ENCODE results near the gene FSIP1.

FSIP1 gene

DNA sequence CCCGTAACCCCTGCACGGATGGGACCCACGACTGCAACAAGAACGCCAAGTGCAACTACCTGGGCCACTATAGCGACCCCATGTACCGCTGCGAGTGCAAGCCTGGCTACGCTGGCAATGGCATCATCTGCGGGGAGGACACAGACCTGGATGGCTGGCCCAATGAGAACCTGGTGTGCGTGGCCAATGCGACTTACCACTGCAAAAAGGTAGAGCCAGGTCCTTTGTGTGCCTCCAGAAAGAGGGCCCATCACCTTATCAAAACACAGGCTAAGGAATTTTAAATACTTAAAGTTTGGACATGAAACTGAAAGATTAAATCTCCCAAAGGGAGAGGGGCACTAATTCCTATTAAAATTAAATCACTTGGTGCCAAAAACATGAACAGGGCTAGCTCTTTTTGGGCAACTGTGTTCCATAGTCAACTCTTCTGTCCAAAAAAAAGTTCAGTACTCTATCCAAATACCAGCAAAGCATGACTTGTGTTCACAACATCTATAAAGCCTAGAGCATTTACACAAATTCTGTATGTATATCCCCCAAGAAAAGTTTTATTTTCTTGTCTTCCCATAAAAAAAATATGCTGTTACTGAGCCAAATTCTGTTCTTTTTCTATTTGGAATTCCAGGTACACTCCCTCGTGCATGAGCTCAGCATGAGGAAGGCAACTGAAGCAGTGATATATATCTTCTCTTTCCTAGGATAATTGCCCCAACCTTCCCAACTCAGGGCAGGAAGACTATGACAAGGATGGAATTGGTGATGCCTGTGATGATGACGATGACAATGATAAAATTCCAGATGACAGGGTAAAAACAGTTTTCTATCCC is 192.6 kb downstream of the FSIP1 start:
- no peak for DNase-seq

DNA sequence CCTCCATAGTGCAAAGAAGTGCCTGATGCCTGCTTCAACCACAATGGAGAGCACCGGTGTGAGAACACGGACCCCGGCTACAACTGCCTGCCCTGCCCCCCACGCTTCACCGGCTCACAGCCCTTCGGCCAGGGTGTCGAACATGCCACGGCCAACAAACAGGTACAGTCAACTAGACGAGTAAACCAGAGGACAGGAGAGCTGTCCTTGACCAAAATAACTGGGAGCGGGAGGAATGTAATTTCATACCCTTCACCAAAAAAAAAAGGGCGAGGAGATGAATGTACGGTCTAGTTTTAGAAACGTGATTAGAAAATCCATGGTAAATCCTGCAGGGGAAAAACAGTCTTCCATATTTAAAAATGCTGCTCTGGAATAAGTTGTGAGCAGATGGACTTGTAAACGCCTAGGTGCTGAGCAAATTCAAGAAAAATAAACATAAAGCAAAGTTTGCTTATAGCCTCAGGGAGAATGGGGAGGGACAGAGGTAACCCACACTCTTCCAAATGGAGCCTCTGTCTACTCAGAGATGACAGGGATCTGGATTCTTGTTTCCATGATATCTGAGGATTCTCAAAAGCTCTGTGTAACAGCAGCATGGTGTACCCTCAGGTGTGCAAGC is 193.3 kb downstream of the FSIP1 start:
- no peak for DNase-seq

DNA sequence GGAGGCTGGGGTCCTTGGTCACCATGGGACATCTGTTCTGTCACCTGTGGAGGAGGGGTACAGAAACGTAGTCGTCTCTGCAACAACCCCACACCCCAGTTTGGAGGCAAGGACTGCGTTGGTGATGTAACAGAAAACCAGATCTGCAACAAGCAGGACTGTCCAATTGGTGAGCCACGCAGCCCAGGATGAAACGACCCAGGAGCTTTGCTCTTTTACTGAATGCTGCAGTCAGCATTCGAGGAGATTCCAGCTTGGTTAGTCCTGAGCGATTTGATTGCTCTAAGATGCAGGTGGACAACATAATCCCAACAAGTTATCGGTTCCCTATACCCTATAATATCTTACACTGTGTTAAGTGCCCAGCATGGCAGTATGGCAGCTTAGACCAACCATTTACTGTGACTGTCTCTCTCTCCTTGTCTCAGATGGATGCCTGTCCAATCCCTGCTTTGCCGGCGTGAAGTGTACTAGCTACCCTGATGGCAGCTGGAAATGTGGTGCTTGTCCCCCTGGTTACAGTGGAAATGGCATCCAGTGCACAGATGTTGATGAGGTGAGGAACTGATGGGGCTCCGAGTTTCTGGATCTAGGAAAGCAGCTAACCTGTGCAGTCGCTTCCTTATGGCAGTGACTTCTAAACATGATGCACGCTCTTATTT is 194.0 kb downstream of the FSIP1 start:
- no peak for DNase-seq

DNA sequence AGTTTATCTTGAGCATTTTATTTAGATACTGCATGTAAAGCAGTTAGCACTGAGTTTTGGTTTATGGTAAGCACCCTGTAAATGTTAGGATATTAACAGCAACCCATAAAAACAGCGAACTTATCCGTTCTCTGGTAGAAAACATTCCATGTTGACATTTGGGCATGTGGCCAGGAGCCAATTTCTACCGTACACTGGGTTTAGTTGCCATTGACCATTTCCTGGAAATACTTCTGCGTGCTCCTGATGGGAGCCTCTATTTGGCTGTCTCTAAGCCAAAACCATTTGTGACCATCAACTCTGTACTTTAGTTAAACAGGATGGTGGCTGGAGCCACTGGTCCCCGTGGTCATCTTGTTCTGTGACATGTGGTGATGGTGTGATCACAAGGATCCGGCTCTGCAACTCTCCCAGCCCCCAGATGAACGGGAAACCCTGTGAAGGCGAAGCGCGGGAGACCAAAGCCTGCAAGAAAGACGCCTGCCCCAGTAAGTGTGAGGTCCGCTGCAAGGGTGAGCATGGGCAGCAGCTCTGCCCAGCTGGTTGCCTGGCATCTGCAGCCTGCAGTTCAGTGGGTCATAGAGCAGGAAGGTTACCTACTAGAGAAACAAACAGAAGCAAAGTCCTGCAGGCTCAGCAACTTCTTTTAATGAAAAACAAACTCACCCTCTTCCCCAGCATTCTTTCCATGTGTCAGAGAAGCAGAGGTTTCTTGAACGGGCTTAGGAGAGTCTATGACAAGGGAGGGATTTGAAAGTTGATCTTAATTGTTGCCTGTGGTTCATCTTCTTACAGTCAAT is 194.7 kb downstream of the FSIP1 start:
- DNase-seq = no peak

DNA sequence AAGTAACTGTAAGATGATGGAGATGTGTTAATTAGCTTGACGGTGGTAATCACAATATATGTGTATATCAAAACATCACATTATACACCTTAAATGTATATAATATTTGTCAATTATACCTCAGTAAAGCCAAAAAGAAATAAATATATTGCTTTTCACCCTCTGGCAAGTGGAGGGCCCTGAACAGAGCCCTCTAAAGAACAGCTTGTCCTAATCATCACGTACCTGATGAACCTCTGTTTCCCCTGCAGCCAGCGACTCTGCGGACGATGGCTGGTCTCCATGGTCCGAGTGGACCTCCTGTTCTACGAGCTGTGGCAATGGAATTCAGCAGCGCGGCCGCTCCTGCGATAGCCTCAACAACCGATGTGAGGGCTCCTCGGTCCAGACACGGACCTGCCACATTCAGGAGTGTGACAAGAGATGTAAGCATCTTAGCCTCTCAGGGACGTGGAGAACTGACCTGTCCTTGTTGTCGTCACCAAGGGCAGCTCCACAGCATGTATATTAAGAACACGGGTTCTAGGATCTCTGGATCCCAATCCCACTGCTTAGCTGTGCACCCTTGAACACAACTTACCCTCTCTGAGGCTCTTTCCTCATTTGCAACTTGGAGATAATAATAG is 195.4 kb downstream of the FSIP1 start:
- no peak for DNase-seq

DNA sequence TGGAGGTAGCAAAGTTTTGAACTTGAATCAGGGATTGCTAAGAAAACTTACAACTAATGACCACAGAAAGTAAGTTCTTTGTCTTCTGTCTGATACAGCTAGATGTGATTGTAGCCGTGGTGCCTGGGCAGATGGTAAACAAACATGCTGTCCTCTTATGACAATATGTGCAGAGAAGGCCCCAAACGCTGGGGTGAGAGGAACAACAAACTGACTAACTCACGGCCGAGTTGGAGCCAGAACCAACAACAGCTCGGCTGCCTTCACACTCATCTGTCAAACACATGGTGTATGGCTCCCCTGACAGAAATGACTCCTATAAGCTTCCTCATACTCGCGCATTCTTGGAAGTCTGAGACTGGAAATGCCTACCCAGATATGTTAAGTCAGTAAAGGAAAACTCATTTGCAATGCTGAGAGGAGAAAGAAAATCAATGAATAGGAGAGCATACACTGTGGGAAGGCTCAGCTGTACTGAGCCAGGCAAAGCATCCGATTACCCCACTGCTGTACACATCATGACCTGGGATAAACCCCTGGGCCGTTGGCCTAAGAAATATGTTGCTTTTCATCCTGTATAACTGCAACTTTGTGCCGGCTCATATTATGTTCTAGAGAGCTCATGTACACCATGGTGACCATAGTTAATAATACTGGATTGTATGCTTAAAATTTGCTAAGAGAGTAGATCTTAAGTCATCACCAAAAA is 196.1 kb downstream of the FSIP1 start:
- no peak for DNase-seq

DNA sequence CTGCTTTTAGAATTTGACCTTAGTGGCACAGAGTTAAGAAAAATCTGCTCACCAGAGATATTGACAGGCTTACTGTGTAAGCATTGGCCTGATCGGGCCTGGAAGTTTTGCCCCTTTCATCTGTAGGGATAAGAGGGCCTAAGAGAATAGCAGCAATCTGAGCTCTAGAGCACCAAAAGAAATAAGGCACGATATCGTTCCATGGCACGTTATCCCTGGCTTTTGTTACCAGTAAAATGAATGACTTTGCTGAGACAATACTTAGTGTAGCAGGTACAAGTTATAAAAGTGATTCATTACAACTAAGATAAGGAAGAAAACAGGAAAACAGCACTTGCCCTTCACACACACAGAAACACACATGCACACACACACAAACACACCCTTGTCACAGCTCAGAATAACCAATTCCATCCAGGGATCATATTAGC is 196.8 kb downstream of the FSIP1 start:
- DNase-seq = no peak

DNA sequence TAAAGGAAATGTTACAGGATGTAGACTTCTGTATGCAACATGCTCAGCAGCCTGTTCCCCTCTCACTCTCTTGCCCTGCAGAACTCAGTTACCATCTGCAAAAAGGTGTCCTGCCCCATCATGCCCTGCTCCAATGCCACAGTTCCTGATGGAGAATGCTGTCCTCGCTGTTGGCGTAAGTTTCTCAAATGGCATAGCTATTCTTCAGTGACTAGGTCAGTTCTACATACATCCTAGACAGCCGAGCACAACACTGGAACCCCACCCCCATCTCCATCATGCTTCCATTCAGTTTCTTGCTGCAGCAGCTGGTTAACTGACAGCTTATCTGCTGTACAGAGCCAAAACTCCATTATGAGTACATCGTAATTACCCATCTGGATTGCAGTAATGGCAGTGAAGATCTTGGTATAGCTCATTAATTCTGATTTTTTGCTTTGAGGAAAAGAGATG is 197.2 kb downstream of the FSIP1 start:
- no peak for DNase-seq

DNA sequence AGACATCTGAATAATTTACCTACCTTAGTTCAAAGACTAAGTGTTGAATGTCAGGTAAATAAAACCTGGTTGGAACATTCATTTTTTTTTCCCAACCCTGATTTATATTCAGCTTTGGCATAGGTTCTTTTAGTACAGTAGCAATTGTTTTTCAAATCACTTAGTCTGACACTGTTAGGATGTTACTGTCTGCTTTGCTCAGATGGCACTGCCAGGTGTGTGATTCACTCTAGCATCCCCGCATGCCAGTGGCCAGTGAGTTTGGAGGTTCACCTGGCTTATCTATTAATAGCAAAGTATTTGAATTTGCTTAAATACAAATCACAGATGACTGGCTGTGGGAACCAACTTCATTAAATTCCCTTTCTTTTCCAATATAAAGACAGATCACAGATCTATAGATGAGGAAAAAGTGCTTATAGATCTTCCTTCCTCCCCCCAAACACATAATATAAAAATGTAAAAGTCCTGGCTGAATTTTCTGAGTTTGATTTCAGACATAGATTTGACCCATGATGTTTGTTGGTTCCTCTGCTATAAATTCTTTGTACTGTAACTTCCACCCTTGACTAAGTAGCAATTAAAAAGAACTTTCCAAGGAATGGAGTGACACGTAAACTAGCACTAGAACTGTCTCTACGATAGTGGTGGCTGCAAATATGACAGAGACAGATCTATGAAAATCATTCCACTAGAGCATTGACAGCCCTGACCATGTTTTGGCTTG is 197.8 kb downstream of the FSIP1 start:
- DNase-seq = no peak

DNA sequence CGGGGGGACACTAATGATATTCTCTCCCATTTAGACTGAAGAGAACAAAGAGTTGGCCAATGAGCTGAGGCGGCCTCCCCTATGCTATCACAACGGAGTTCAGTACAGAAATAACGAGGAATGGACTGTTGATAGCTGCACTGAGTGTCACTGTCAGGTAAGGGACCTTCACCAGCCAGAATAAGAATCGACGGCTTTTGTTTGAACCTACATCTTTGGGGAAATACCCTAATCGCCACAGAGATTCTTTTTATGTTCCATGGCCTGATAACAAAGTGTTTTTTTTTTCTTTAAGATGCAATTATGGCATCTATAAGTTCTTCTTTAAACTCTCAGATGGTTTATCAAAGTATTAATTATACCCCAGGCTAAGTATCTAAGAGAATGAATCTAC is 198.4 kb downstream of the FSIP1 start:
- no peak for DNase-seq

DNA sequence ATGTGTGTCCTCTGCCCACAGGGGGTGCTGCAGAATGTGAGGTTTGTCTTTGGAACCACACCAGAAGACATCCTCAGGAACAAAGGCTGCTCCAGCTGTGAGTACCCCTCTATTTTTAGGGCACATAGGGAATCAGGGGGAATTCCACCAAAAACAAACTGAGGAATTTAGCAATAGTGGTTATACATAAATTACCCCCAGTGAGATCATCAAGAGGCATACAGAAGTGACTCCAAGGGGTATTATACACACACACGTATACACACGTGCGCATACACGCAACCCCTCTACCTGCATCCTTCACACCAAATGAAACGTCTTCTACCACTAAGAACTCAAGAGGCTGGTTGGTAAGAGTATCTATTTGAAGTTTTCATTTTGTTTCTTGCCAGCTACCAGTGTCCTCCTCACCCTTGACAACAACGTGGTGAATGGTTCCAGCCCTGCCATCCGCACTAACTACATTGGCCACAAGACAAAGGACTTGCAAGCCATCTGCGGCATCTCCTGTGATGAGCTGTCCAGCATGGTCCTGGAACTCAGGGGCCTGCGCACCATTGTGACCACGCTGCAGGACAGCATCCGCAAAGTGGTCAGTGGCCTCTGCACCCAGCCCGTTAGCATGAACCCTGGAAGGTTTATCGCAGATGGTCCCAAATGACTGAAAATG is 198.9 kb downstream of the FSIP1 start:
- no peak for DNase-seq

DNA sequence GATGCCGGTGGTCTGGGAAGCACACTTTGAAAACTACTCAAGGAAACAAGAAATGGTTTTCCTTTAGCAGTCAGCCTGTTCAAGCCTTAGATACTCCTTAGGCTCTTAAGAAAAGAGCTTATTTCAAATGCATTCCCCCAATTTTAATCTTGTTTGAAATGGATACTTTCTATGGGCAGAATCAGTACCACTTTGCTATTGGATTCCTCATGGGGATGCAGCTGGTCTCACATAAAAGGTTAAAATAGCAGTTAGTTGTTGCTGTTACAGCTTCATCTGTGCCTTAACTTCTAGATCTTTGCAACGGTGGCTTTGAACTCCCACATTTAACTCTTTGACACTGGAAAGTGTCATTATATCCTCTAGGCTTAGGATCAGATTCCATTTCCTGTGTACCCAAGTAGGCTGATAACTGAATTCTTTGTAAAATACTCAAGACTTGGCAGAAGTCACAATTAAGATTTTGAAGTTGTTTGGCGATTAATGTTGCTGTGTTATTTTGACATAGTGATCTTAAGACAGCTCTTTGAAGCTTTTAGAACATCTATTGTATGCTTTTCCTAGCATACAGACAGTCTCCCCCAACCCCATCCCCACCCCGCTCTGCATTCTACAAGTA is 199.6 kb downstream of the FSIP1 start:
- DNase-seq = no peak

DNA sequence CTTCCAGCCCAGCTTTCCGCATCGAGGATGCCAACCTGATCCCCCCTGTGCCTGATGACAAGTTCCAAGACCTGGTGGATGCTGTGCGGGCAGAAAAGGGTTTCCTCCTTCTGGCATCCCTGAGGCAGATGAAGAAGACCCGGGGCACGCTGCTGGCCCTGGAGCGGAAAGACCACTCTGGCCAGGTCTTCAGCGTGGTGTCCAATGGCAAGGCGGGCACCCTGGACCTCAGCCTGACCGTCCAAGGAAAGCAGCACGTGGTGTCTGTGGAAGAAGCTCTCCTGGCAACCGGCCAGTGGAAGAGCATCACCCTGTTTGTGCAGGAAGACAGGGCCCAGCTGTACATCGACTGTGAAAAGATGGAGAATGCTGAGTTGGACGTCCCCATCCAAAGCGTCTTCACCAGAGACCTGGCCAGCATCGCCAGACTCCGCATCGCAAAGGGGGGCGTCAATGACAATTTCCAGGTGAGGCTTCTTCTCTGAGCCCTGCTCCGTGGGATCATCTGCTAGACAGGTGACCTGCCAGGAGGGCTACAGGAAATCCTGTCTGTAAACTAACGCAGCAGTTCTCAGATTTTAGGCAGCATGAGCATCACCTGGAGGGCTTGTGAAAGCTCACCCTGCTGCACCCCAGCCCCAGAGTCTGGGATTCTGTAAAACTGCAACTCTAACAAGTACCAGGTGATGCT is 200.2 kb downstream of the FSIP1 start:
- no peak for DNase-seq

DNA sequence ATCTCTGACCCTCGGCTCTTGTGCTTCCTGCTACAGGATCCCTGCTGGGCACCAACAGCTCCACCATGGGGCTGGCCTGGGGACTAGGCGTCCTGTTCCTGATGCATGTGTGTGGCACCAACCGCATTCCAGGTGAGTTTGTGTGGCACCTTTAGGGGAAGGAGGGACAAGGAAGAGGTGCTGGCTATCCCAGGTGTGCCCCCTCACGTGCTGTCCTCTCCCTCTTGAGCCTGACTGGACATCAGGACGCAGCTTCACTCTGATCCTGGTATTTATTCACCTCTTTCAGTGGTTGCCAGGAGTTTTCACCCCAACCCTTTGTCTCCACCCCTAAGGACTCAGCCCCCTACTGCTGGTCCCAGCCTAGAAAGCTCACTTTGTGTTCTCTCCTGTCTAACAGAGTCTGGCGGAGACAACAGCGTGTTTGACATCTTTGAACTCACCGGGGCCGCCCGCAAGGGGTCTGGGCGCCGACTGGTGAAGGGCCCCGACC is 200.8 kb downstream of the FSIP1 start:
- DNase-seq = no peak

DNA sequence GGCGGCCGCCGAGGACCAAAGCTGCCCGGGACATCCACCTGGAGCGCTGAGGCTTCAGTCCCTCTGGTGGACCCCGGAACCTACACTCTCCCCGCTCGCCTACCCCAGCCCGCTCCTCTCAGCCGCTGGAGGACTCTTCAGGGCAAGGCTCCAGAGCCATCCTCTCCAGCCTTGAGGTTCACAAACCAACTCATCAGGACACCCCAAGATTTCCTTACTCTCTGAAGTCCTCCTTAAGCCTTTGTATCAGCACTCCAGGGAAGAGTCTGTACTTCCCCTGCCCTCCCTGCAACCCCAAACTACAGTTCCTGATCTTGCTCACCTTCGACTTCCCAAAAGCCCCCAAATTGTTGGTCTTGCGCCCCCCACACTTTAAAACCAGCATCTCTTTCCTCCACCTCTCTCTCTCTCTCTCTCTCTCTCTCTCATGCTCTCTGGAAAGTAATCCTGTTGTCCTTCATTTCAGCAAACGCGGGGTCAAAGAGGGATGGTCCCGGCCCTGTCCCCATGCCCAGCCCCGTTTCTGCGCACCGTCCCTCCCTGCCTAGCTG is 201.3 kb downstream of the FSIP1 start:
- DNase-seq = no peak

DNA sequence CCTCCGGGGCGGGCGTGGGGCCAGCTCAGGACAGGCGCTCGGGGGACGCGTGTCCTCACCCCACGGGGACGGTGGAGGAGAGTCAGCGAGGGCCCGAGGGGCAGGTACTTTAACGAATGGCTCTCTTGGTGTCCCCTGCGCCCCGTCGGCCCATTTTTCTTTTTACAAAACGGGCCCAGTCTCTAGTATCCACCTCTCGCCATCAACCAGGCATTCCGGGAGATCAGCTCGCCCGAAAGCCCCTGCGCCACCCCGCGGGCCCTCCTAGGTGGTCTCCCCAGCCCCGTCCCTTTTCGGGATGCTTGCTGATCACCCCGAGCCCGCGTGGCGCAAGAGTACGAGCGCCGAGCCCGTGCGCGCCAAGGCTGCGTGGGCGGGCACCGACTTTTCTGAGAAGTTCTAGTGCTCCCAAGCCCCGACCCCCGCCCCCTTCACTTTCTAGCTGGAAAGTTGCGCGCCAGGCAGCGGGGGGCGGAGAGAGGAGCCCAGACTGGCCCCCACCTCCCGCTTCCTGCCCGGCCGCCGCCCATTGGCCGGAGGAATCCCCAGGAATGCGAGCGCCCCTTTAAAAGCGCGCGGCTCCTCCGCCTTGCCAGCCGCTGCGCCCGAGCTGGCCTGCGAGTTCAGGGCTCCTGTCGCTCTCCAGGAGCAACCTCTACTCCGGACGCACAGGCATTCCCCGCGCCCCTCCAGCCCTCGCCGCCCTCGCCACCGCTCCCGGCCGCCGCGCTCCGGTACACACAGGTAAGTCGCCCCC is 202.0 kb downstream of the FSIP1 start, which contains the start of gene THBS1:
THBS1 (plus strand) TSS at position 595 of the 757 bp plus-strand sequence. CDS start 779 bp downstream, outside the sequence.
- no peak for DNase-seq

DNA sequence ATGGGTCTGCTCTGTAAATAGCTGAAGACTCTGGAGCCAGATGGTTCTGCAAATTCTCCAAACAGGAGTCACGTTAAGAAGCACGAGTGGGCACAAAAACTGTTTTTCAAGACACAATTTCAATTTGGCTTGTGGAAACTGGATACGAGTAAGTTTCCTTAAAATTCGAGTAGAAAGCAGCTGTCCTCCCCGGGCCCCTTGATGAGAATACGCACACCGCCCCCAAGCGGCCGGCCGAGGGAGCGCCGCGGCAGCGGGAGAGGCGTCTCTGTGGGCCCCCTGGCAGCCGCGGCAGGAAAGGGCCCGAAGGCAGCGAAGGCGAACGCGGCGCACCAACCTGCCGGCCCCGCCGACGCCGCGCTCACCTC is 202.5 kb downstream of the FSIP1 start:
- DNase-seq = no peak

DNA sequence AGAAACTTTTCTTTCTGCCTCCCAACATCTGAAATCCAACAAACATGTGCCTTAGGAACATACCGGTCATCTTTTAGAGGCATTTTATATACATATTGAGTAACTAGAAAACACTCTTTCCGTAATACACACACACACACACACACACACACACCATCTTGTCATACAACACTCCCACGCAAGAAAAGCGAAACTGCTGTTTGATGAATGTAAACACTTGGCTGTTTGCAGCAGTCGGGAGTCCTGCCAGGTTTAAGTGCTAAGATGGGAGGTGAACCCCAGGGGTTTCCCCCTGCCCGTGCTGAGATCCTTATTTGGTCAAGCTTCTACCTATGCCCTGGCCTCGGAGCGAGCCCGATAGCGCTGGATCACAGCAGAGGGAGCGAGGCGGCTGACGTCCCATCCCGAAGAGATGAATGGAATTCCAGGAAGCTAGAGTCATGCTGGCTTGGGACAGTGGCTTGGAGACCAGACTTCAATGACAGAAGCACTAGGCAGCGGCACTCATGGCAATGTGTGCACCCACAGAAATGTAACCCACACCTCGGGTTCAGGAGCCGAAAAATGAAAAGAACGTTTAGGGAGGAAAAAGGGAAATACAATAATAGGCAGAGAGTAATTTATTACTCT is 203.0 kb downstream of the FSIP1 start:
- no peak for DNase-seq

Measured in NCI-H2029 treated with DMSO at 0.1 percent for 48 hours (cell line).